ENCODE data around the gene UNC93A.

DNA sequence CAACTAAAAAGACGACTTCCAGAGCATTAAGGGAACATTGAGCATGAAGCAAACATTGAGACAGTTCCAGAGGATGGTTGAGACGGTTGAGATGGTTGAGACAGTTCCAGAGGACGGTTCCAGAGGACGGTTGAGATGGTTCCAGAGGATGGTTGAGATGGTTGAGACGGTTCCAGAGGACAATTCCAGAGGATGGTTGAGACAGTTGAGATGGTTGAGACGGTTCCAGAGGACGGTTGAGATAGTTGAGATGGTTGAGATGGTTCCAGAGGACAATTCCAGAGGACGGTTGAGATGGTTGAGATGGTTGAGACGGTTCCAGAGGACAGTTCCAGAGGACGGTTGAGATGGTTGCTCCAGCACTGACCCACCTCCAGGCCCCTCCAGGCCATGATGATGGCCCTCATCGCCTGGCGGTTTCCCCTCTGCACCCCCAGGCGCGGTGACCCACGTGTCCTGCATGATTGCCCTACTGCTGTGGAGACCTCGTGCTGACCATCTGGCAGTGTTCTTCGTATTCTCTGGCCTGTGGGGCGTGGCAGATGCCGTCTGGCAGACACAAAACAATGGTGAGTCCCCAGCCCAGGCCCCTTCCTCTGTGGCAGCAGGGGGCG is 16.3 kb downstream of the UNC93A start:
- TF ChIP-seq, protein P1, sequence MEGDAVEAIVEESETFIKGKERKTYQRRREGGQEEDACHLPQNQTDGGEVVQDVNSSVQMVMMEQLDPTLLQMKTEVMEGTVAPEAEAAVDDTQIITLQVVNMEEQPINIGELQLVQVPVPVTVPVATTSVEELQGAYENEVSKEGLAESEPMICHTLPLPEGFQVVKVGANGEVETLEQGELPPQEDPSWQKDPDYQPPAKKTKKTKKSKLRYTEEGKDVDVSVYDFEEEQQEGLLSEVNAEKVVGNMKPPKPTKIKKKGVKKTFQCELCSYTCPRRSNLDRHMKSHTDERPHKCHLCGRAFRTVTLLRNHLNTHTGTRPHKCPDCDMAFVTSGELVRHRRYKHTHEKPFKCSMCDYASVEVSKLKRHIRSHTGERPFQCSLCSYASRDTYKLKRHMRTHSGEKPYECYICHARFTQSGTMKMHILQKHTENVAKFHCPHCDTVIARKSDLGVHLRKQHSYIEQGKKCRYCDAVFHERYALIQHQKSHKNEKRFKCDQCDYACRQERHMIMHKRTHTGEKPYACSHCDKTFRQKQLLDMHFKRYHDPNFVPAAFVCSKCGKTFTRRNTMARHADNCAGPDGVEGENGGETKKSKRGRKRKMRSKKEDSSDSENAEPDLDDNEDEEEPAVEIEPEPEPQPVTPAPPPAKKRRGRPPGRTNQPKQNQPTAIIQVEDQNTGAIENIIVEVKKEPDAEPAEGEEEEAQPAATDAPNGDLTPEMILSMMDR (IDR thresholded peaks at IDR 0.05), result no peak
- no peak for TF ChIP-seq POLR2A (IDR thresholded peaks at IDR 0.05)
- TF ChIP-seq POLR2AphosphoS5 (IDR thresholded peaks at IDR 0.05), result no peak

All from breast epithelium (tissue), 3 donors.